SK-N-MC (cell line): Measurements from ENCODE around the gene MCL1.
A peak's percentile ranks its signal among the peaks of the same experiment; 100 is the strongest.

Experiments
- DNase-seq: peaks from one replicate; pipeline ENCODE4 v3.0.0-alpha.2; 2011; ENCODE audit warnings: low read depth, low spot score
- H3K27ac ChIP-seq: fragments of 200-600 bp; sonication (generic); 2 replicates; pipeline ENCODE4 v1.5.1; 2016; ENCODE audit warnings: mixed run types
- H3K36me3 ChIP-seq: fragments of 200-600 bp; sonication (generic); 2 replicates; pipeline ENCODE4 v1.6.1; 2017; ENCODE audit warnings: antibody characterized with exemption, low read length, mixed read lengths; ENCODE audit not compliant: insufficient read depth
- H3K4me3 ChIP-seq: fragments of 200-600 bp; sonication (generic); 2 replicates; pipeline ENCODE4 v1.5.1; 2016
- H3K9ac ChIP-seq: fragments of 200-600 bp; sonication (generic); 2 replicates; pipeline ENCODE4 v1.8.0; 2017; ENCODE audit warnings: mixed run types, mixed read lengths; ENCODE audit not compliant: insufficient read length
- H3K9me3 ChIP-seq: fragments of 200-600 bp; sonication (generic); 2 replicates; pipeline ENCODE4 v1.6.1; 2017; ENCODE audit warnings: low read depth, mild to moderate bottlenecking, antibody characterized with exemption, low read length, moderate library complexity, mixed read lengths
- EZH2 ChIP-seq: fragments of 200-600 bp; sonication (generic); IDR thresholded peaks from one replicate; pipeline ENCODE4 v1.6.1; 2017; ENCODE audit warnings: antibody characterized with exemption
- FOXP2 ChIP-seq: optimal IDR thresholded peaks from 2 replicates; pipeline ENCODE3; 2011; ENCODE audit warnings: mild to moderate bottlenecking, moderate library complexity; ENCODE audit not compliant: insufficient read depth; ENCODE audit errors: extremely low read length, control extremely low read depth
- POLR2AphosphoS5 ChIP-seq: IDR thresholded peaks from 2 replicates; pipeline ENCODE4 v1.6.1; 2012; ENCODE audit warnings: mild to moderate bottlenecking, low read depth, low read length, borderline replicate concordance

The MCL1 gene

DNA sequence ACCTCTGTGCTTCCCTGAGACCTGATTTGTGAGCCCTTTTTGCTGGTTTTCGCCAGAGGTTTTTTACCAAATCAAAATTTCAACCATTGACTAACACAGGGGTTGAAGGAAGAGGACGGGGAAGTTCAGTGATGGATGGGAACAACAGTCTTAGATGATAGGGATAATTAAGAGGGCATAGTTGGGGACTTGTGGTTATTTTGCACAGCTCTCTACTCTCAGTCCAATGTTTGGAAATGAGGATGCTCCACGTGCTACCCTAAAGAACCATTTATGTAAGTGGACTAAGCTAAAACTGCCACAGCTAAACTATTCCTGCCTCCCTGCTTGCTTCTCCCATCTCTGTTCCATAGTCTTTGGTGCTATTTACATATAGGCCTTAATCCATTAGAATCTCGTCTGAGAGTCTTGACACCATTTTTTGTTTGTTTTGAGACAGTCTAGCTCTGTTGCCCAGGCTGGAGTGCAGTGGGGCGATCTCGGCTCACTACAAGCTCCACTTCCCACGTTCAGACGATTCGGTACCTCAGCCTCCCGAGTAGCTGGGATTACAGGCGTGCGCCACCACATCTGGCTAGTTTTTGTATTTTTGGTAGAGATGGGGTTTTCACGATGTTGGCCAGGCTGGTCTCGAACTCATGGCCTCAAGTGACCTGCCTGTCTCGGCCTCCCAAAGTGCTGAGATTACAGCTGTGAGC is 684 bp upstream of the MCL1 start:
- Histone ChIP-seq H3K27ac (peak overlapping the region; percentile 94), H3K9ac (peak overlapping the region; percentile 93), H3K9me3 (no peaks in the 10 kb centered on the region), H3K36me3 (peaks cover 36% of the 10 kb centered on the region), H3K4me3 (peak overlapping the region; percentile 89)
- no peak for DNase-seq
- no peak for TF ChIP-seq POLR2AphosphoS5

DNA sequence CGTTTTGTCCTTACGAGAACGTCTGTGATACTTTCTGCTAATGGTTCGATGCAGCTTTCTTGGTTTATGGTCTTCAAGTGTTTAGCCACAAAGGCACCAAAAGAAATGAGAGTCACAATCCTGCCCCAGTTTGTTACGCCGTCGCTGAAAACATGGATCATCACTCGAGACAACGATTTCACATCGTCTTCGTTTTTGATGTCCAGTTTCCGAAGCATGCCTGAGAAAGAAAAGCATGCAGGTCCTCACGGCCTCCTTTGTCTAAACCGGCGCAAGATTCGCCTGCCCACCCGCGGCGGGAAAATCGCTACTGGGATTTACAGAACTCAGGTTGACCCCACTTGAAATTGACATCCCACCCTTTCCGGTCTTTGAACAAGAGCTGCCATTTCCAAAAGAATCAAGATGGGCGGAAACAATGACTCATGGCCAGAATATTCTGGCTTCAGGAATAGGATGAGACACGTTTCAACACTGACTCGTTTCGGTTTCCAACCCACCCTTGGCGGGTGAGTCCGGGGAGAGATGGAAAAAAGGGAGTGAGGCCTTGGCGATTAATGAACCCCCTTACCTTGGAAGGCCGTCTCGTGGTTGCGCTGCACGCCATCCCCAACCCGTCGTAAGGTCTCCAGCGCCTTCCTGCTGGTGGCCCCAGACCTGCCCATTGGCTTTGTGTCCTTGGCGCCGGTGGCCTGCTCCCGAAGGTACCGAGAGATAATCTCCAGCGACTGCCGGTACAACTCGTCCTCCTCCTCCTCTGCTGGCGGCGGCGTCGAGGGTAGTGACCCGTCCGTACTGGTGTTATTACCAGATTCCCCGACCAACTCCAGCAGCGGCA is 919 bp downstream of the MCL1 start:
- TF ChIP-seq POLR2AphosphoS5 (peak; percentile 42; the same call in 1 of the 2 replicates), FOXP2 (no peak)
- H3K27ac ChIP-seq, result peak overlapping the region; percentile 94
- peak overlapping the region; percentile 89 for H3K4me3 ChIP-seq
- H3K36me3 ChIP-seq, result peaks cover 51% of the 10 kb centered on the region
- H3K9ac ChIP-seq, result peak overlapping the region; percentile 93
- no peaks in the 10 kb centered on the region for H3K9me3 ChIP-seq
- no peak for DNase-seq

DNA sequence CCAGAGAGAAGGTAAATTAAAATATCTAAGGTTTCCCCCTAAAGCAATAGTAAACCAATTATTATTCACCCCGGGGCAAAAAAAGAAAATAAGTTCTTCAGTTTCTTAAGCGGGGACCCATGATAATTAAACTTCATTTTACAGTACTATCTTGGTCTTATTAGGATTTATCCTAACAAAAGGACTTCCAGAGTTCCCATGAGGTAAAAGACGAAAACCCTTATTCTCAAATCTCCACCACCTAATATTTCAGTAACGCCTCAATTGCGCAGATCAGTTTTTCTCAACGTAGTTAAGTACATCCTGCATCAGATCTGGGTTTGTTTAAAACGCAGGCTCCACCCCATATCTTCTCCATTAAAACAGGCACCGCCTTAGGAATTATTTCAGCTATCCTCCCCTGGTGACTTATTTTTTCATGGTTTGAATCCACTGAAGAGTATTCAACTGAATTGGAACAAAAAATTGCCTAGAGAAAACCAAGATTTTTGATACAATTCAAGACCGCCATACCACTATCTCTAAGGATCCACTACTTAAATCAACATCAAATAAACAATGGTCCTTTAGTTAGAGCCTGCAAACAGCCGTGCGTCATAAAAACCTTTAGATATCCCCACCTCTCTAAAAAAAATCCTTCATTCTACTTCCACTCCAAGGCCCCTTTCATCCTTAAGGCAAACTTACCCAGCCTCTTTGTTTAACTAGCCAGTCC is 1.7 kb downstream of the MCL1 start:
- Histone ChIP-seq H3K9me3 (no peaks in the 10 kb centered on the region), H3K4me3 (peak overlapping the region; percentile 89), H3K9ac (peak overlapping the region; percentile 93), H3K36me3 (peaks cover 59% of the 10 kb centered on the region), H3K27ac (peak overlapping the region; percentile 94)
- no peak for DNase-seq
- TF ChIP-seq FOXP2, result no peak
- no peak for TF ChIP-seq EZH2
- TF ChIP-seq POLR2AphosphoS5, result no peak; the same call in 1 of the 2 replicates

DNA sequence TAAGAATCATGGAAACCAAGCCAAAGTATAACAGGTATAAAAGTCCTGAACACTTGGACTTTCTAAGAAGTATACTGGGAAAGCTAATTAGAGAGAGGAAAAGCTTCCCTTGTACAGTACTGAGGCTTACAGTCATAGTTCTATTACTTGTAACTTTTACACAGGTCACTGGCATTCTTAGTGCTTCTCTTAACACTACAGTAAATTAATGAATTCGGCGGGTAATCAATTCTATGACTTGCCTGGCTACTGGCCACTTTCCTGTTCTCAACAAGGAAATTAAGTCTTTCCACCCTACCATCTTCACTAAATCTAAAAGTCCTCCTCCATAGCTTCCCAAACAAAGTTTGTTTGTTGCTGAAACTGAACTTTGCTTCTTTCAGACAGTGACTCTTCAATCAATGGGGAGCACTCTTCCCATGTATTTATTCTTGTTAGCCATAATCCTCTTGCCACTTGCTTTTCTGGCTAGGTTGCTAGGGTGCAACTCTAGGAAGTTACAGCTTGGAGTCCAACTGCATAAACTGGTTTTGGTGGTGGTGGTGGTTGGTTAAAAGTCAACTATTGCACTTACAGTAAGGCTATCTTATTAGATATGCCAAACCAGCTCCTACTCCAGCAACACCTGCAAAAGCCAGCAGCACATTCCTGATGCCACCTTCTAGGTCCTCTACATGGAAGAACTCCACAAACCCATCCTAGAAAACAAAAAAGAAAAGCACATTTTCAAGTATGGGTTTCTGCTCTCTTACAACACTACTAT is 2.4 kb downstream of the MCL1 start:
- peak overlapping the region; percentile 89 for H3K4me3 ChIP-seq
- H3K27ac ChIP-seq, result no peak overlapping the region
- peaks cover 64% of the 10 kb centered on the region for H3K36me3 ChIP-seq
- peak overlapping the region; percentile 93 for H3K9ac ChIP-seq
- no peaks in the 10 kb centered on the region for H3K9me3 ChIP-seq
- TF ChIP-seq POLR2AphosphoS5, result no peak
- DNase-seq, result no peak

DNA sequence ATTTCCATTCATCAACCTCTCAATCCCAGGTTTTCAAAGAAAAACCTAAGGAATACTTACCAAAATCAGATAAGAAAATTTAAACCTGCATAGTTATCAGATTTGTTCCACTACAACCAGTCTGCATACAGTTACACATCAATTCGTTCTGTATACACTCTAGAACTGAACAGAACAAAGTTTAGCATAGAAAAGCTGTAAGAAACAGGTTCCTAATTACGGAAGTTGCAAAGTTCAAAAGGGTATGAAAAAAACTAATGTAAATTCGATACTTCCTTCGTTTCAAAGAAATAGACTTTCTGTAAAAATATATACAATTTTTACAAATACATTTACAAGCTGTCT is 3.1 kb downstream of the MCL1 start:
- TF ChIP-seq FOXP2 (no peak), EZH2 (no peak)
- Histone ChIP-seq H3K9me3 (no peaks in the 10 kb centered on the region), H3K27ac (no peak overlapping the region; the same call in 1 of the 2 replicates), H3K4me3 (peak overlapping the region; percentile 89), H3K9ac (peak overlapping the region; percentile 48), H3K36me3 (peaks cover 64% of the 10 kb centered on the region)
- DNase-seq, result no peak

DNA sequence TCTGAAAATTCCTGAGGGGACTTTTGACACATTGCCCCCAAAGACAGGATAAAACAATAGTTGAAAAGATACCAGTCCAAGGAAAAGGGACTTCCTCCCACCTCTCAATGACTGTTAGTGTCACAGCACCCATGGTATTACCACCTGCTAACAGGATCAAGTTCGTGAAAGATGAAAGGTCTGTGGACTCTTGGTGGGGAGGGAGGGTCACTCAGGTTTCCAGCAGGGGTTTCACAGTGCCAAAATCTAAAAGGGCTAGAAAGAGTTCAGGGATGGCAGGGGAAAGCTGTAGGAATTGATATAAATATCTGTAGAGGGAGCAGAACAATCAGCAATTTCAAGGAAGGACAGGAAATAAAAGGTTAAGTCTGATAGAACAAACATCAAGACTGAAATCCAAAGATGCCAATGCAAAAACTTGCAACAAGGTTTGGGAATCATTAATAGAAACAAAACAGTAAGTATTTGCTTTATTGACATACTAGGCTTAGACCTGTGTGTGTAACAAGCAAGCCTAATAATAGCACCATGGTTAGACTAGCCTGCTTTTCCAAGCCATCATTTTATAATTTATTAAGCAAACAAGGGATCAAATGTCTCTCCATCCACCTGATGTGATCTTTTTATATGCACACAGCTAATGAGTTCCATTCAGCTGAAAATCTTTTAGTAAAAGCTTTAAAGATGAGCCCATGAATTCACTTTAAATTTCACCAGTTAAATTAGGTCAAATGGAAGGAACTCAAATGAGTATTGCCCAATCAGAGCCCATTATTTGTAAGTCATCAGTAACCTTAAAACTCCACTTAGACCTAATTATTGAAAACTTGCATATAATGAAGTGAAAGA is 3.7 kb downstream of the MCL1 start:
- Histone ChIP-seq H3K9ac (peak overlapping the region; percentile 48), H3K9me3 (no peaks in the 10 kb centered on the region), H3K36me3 (peaks cover 64% of the 10 kb centered on the region), H3K4me3 (peak overlapping the region; percentile 89), H3K27ac (peak overlapping the region; percentile 49; the same call in 1 of the 2 replicates)
- TF ChIP-seq EZH2 (no peak), POLR2AphosphoS5 (no peak), FOXP2 (no peak)
- no peak for DNase-seq

DNA sequence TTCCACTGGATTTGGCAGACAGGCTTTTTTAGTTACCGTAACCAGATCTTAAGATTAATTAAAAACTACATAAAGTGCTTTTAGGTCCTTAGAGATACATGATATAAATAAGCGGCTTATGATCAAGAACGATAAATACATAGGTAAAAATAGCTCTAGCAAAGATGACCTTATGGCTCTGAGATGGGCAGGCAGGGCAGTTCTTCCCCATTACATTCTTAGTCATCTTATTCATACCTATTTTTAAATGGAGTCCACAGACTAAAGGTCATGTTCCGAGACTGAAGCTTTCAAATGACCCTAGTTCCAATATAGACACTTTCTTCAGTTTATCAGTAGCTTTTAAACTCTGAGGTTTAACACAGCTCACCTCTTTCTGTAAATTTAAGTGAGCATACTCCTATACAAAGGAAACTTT is 4.3 kb downstream of the MCL1 start:
- no peak for DNase-seq
- Histone ChIP-seq H3K9me3 (no peaks in the 10 kb centered on the region), H3K27ac (peak overlapping the region; percentile 49; the same call in 1 of the 2 replicates), H3K36me3 (peaks cover 64% of the 10 kb centered on the region), H3K4me3 (no peak overlapping the region), H3K9ac (no peak overlapping the region)
- TF ChIP-seq POLR2AphosphoS5 (no peak), EZH2 (no peak), FOXP2 (no peak)
